ENCODE results near the gene EEF1AKMT3. TPM values are rescaled to one million over a fixed set of nuclear protein-coding genes. Genes with fewer than 3 reads are reported as not detected.

Gene EEF1AKMT3
- total RNA-seq, 1 donor from 2014 or later: 5.6 TPM

GRCh38 chr12:57806677-57807076, 34.3 kb downstream of the EEF1AKMT3 start:
- Mint-ChIP-seq H3K9me3 (ENCODE audit: low read depth) (no peaks in the 10 kb centered on the region), H3K27me3 (no peaks in the 10 kb centered on the region), H3K4me1 (ENCODE audit: low read depth) (no peaks in the 10 kb centered on the region), H3K36me3 (ENCODE audit: insufficient read depth) (peaks cover 4% of the 10 kb centered on the region), H3K27ac (no peak overlapping the region), H3K4me3 (ENCODE audit: low read depth) (no peak overlapping the region)
- TF ChIP-seq, protein P1, sequence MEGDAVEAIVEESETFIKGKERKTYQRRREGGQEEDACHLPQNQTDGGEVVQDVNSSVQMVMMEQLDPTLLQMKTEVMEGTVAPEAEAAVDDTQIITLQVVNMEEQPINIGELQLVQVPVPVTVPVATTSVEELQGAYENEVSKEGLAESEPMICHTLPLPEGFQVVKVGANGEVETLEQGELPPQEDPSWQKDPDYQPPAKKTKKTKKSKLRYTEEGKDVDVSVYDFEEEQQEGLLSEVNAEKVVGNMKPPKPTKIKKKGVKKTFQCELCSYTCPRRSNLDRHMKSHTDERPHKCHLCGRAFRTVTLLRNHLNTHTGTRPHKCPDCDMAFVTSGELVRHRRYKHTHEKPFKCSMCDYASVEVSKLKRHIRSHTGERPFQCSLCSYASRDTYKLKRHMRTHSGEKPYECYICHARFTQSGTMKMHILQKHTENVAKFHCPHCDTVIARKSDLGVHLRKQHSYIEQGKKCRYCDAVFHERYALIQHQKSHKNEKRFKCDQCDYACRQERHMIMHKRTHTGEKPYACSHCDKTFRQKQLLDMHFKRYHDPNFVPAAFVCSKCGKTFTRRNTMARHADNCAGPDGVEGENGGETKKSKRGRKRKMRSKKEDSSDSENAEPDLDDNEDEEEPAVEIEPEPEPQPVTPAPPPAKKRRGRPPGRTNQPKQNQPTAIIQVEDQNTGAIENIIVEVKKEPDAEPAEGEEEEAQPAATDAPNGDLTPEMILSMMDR (IDR thresholded peaks at IDR 0.05; ENCODE audit: unreplicated experiment): no peak
- no peak for DNase-seq (ENCODE audit: low spot score, unreplicated experiment)

GRCh38 chr12:57807285-57807684, 34.9 kb downstream of the EEF1AKMT3 start:
- Mint-ChIP-seq H3K9me3 (ENCODE audit: low read depth) (no peaks in the 10 kb centered on the region), H3K27me3 (no peaks in the 10 kb centered on the region), H3K36me3 (ENCODE audit: insufficient read depth) (peaks cover 6% of the 10 kb centered on the region), H3K4me3 (ENCODE audit: low read depth) (no peak overlapping the region), H3K27ac (no peak overlapping the region), H3K4me1 (ENCODE audit: low read depth) (no peaks in the 10 kb centered on the region)
- TF ChIP-seq, protein P1 (IDR thresholded peaks at IDR 0.05; ENCODE audit: unreplicated experiment): no peak
- DNase-seq (ENCODE audit: low spot score, unreplicated experiment): no peak

DNA sequence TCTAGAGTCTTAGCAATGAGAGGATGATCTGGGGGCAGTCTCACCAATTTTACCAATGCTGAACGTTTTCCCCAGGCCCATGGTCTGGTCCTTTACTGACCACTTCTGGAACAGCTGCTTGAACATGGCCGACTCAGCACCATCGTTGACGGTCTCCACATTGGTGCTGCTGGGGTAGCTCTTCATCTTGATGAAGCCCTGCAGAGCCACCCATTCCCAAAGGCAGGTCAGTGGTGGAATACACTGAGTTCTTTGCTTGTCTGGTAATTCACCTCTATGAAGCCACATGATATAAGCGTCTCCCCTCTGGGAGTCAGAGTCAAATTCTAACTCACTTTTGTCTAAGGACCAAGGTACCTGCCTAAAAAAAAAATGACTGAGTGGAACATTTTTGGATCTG, 35.9 kb downstream of the EEF1AKMT3 start:
- Mint-ChIP-seq H3K27ac (no peak overlapping the region), H3K9me3 (ENCODE audit: low read depth) (no peaks in the 10 kb centered on the region), H3K4me3 (ENCODE audit: low read depth) (no peak overlapping the region), H3K27me3 (no peaks in the 10 kb centered on the region), H3K4me1 (ENCODE audit: low read depth) (no peaks in the 10 kb centered on the region), H3K36me3 (ENCODE audit: insufficient read depth) (peaks cover 6% of the 10 kb centered on the region)
- TF ChIP-seq, protein P1 (IDR thresholded peaks at IDR 0.05; ENCODE audit: unreplicated experiment): no peak
- no peak for DNase-seq (ENCODE audit: low spot score, unreplicated experiment)

DNA sequence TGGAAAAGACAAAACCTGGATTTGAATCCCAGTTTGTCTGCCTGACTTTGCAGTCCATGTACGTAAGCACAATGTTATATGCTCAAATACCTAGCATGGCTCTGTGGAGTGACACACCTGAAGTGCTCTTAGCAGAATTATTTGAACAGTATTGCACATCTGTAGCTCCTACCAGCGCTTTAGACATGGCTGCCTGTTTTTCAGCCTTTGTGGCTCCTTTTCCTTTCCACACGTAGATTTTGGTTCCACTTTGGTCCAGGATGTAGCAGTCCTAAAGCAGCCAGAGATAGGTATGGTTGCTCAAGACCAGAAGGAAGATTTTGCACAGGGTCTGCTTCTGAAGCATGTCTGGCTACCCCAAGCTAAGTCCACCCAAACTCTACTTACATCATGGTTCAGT, 37.0 kb downstream of the EEF1AKMT3 start:
- Mint-ChIP-seq H3K27ac (no peak overlapping the region), H3K36me3 (ENCODE audit: insufficient read depth) (peaks cover 4% of the 10 kb centered on the region), H3K4me1 (ENCODE audit: low read depth) (no peaks in the 10 kb centered on the region), H3K9me3 (ENCODE audit: low read depth) (no peaks in the 10 kb centered on the region), H3K27me3 (no peaks in the 10 kb centered on the region), H3K4me3 (ENCODE audit: low read depth) (no peak overlapping the region)
- no peak for DNase-seq (ENCODE audit: low spot score, unreplicated experiment)
- TF ChIP-seq, protein P1 (IDR thresholded peaks at IDR 0.05; ENCODE audit: unreplicated experiment): no peak

- H3K36me3 Mint-ChIP-seq (ENCODE audit: insufficient read depth): peaks cover 4% of the 10 kb centered on the region
Observed at GRCh38 chr12:57810450-57810849, 38.0 kb downstream of the EEF1AKMT3 start.

More at GRCh38 chr12:57810450-57810849, 38.0 kb downstream of the EEF1AKMT3 start:
- no peaks in the 10 kb centered on the region for H3K4me1 Mint-ChIP-seq (ENCODE audit: low read depth)
- H3K27me3 Mint-ChIP-seq: no peaks in the 10 kb centered on the region
- H3K9me3 Mint-ChIP-seq (ENCODE audit: low read depth): no peaks in the 10 kb centered on the region
- DNase-seq (ENCODE audit: low spot score, unreplicated experiment): no peak
- TF ChIP-seq, protein P1 (IDR thresholded peaks at IDR 0.05; ENCODE audit: unreplicated experiment): no peak
- no peak overlapping the region for H3K4me3 Mint-ChIP-seq (ENCODE audit: low read depth)
- H3K27ac Mint-ChIP-seq: no peak overlapping the region

All from progenitor cell of endocrine pancreas (in vitro differentiated cells).